Upper lobe of left lung (tissue), 4 donors: ENCODE data around the gene NDN.

Source experiments
- EP300 ChIP-seq, 4 donors: sonication (generic); formaldehyde crosslinking; IDR thresholded peaks; one replicate each; pipeline ENCODE4 v1.5.1; 2017; ENCODE audit warnings: antibody characterized with exemption in 4 of 4, control low read depth in 2 of 4
- POLR2AphosphoS5 ChIP-seq, 2 donors: sonication (generic); formaldehyde crosslinking; IDR thresholded peaks; one replicate each; pipeline ENCODE4 v1.5.1; 2017; ENCODE audit warnings: antibody characterized with exemption in 2 of 2
- TF ChIP-seq, protein P1 (sequence below), 6 experiments: fragments of 450-650 bp in 4 of 6; fragments of 200-600 bp in 2 of 6; sonication (generic) in 2 of 6; IDR thresholded peaks; one replicate each; pipeline ENCODE4 v1.5.1; 2016 to 2019; ENCODE audit warnings: antibody characterized with exemption in 6 of 6

DNA sequence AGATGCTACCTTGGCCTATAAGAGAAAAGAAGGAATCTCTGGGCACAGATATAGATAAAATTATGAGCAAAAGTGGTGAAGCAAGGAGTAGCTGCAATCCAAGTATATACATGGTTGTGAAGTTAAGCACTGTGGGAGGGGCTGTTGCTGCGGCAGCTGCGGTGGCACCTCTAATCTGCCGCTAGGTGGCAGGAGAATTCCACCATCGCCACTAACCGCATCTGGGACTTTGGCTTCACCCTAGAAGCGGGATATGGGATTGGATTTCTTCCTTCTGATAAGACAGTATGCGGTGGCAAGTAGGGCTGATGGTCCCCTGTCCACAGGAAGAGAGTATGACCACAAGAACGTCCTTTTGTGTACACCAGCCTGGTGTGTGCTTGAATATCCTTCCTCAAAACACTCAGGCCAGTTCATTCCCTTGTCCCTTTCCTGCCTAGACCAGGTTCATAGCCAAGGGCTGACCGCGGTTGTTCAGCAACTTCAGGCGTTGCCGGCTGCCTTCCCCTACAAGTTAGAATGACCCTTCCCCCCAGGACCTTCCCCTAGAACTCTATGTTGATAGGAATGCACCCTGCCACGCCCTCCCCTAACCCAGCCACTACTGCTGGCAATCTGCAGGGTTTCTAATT, 44.6 kb downstream of the NDN start:
- TF ChIP-seq, protein P1, sequence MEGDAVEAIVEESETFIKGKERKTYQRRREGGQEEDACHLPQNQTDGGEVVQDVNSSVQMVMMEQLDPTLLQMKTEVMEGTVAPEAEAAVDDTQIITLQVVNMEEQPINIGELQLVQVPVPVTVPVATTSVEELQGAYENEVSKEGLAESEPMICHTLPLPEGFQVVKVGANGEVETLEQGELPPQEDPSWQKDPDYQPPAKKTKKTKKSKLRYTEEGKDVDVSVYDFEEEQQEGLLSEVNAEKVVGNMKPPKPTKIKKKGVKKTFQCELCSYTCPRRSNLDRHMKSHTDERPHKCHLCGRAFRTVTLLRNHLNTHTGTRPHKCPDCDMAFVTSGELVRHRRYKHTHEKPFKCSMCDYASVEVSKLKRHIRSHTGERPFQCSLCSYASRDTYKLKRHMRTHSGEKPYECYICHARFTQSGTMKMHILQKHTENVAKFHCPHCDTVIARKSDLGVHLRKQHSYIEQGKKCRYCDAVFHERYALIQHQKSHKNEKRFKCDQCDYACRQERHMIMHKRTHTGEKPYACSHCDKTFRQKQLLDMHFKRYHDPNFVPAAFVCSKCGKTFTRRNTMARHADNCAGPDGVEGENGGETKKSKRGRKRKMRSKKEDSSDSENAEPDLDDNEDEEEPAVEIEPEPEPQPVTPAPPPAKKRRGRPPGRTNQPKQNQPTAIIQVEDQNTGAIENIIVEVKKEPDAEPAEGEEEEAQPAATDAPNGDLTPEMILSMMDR (IDR thresholded peaks at IDR 0.05), result peak; percentile 50 to 84 (median 70)
- TF ChIP-seq EP300 (IDR thresholded peaks at IDR 0.05) (no peak), POLR2AphosphoS5 (IDR thresholded peaks at IDR 0.05) (no peak)
